ENCODE results near the gene VASP.

DNA sequence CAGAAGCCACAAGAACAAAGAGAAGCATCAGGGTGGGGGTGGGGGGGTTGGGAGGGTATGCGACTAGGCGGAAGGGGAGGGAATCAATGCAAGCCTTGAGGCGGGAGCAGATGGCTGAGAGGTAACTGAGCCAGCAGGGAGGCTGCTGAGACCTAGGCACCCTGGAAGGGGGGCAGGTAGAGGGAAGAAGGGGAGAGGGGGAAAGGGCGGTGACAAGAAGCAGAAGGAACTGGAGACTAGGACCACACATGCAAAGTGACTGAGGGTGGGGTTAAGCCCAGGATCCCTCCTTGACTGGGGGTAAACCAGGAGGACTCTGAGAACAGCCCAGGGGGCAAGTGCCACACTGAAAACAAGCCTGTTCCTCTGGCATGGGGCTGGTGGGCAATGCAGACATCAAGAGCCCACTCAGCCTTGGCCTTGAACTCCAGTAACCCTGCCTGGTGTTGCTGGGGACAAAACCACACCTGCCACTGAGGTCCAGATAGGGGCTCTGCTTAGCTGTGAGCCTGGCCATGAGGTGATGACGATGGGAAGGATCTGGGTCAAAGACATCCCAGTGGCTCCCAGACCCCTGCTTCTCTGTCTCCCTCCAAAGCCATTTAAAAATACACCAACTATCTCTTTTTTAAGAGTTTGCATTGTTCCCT is 57.0 kb downstream of the VASP start:
- TF ChIP-seq, protein P1, sequence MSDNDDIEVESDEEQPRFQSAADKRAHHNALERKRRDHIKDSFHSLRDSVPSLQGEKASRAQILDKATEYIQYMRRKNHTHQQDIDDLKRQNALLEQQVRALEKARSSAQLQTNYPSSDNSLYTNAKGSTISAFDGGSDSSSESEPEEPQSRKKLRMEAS (IDR thresholded peaks at IDR 0.05; ENCODE audit: low read depth, low read length): no peak
- TF ChIP-seq, protein P2, sequence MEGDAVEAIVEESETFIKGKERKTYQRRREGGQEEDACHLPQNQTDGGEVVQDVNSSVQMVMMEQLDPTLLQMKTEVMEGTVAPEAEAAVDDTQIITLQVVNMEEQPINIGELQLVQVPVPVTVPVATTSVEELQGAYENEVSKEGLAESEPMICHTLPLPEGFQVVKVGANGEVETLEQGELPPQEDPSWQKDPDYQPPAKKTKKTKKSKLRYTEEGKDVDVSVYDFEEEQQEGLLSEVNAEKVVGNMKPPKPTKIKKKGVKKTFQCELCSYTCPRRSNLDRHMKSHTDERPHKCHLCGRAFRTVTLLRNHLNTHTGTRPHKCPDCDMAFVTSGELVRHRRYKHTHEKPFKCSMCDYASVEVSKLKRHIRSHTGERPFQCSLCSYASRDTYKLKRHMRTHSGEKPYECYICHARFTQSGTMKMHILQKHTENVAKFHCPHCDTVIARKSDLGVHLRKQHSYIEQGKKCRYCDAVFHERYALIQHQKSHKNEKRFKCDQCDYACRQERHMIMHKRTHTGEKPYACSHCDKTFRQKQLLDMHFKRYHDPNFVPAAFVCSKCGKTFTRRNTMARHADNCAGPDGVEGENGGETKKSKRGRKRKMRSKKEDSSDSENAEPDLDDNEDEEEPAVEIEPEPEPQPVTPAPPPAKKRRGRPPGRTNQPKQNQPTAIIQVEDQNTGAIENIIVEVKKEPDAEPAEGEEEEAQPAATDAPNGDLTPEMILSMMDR (IDR thresholded peaks at IDR 0.05; ENCODE audit: low read depth, low read length): no peak
- TF ChIP-seq POLR2A (IDR thresholded peaks at IDR 0.05; ENCODE audit: extremely low read depth, insufficient read length): no peak
